Stomach (tissue), 4 donors: Measurements from ENCODE around the gene MPV17.
A peak's percentile ranks its signal among the peaks of the same experiment; 100 is the strongest.

Source experiments
- CTCF ChIP-seq, 7 experiments: fragments of 450-650 bp in 4 of 7; fragments of 200-600 bp in 3 of 7; sonication (generic) in 3 of 7; IDR thresholded peaks; one replicate each; pipeline ENCODE4 v1.5.1; 2016 to 2019; ENCODE audit warnings: antibody characterized with exemption in 7 of 7, control low read depth in 2 of 7, mild to moderate bottlenecking in 1 of 7
- POLR2A ChIP-seq, 4 donors: fragments of 450-650 bp; IDR thresholded peaks; one replicate each; pipeline ENCODE4 v1.6.1; 2016; ENCODE audit warnings: antibody characterized with exemption in 4 of 4, control low read depth in 2 of 4, mild to moderate bottlenecking in 1 of 4, moderate library complexity in 1 of 4
- POLR2AphosphoS5 ChIP-seq, 3 donors: sonication (generic); formaldehyde crosslinking; IDR thresholded peaks; one replicate each; pipeline ENCODE4 v1.6.1; 2016; ENCODE audit warnings: antibody characterized with exemption in 3 of 3

GRCh38 chr2:27320958-27321543, 1.8 kb downstream of the MPV17 start:
- TF ChIP-seq POLR2A (IDR thresholded peaks at IDR 0.05) (no peak), POLR2AphosphoS5 (IDR thresholded peaks at IDR 0.05) (peak in 1 of 3 donors; percentile 55), CTCF (IDR thresholded peaks at IDR 0.05) (no peak)
